GM21526 (cell line): ENCODE data around the gene SF3B2.
"Not testable (repeated sequence)": the region's sequence is repeated elsewhere in the genome, so short reads cannot be mapped to it uniquely, and the experiment has no call there.

ENCODE experiments used
- ATAC-seq: cut with Tn5 transposase; IDR thresholded peaks from one replicate; pipeline ENCODE4 v1.9.1; 2021; ENCODE audit warnings: moderate library complexity; ENCODE audit not compliant: unreplicated experiment, low FRiP score

The SF3B2 gene

DNA sequence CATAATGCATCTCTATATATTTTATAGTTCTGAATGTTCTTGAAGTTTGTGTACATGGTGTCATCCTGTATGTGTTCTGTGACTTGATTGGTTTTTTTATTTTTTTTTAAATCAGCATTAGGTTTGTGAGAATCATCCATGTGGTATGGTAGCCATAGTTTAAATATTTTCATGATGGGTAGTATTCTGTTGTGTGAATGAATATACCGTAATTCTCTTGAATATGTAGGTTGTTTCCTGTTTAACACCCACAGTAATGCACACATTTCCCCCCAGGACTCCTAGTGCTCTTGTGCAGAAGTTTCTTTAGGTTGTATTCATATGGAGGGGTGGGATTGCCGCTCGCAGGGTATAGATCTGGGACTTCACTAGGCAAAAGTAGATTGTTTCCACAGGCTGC, 19.9 kb downstream of the SF3B2 start:
- no peak for ATAC-seq

DNA sequence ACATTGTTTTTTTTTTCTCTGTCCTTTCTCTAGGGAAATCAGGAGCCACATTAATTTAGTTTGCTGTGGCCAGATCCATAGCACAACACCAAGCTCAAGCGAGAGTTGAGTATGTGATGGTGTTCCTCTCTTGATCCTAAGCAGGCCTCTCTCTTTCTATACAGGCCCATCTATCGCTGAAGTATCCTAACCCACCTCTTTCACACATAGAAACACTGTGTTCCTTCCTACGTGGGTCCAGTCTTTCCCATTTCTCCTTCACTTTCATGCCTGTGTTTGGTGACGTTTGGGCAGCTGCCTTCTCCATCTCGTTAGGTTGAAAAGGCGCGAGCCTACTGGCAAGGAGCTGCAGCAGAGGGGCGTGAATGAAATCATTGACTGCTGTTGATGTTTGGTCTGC, 20.4 kb downstream of the SF3B2 start:
- no peak for ATAC-seq

DNA sequence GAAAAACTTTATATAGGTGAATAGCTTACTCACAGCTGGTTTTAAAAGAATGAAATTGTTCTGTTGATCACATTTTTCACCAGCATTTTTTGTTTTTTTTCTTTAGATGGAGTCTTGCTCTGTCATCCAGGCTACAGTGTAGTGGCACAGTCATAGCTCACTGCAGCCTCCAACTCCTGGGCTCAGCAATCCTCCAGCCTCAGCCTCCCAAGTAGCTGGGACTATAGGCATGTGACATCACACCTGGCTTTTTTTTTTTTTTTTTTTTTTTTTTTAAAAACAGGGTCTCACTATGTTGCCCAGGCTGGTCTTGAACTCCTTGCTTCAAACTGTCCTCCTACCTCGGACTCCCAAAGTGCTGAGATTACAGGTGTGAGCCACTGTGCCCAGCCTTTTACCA, 21.5 kb downstream of the SF3B2 start:
- ATAC-seq, result no peak

DNA sequence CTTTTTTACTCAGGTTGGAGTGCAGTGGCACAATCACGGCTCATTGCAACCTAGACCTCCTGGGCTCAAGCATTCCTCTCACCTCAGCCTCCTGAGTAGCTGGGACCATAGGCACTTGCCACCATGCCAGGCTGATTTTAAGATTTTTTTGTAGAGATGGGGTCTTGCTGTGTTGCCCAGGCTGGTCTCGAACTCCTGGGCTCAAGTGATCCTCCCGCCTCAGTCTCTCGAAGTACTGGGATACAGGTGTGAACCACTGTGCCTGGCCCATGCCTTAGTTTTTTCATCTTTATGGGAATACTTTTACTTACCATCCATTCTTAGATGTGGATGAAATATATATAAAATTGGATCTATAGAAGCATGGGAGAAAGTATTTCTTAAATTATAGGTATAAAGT, 23.1 kb downstream of the SF3B2 start:
- no peak for ATAC-seq

DNA sequence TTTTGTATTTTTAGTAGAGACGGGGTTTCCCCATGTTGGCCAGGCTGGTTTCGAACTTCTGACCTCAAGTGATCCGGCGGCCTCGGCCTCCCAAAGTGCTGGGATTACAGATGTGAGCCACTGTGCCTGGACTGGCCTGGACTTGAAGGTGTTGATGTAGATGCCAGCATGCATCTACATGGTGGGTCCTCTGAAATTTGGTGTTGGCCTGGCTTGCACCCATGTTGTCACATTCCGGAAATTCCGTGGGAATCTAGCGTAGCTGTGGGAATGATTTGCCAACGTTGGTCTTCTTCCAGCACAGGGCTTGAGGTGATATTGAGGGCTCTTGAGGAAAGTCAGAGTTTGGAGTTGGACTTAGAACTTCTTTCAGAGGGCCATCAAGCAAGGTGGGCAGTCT, 24.4 kb downstream of the SF3B2 start:
- no peak for ATAC-seq

DNA sequence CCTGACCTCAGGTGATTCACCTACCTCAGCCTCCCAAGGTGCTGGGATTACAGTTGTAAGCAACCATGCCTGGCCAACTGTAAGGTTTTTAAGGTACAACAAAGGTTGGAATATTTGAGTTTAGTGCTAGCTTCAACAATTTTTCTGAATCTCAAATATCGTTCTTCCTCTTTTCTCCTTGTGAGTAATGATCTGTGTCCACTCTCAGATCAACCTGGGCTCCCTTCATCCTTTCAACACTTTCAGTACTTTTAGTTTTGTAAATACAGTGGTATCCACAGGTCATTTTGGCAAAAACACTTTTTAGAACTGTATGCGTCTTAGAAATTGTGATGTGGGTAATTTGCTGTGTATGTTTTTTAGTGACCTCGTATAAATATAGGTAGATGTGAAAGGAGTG, 25.8 kb downstream of the SF3B2 start:
- ATAC-seq, result no peak

DNA sequence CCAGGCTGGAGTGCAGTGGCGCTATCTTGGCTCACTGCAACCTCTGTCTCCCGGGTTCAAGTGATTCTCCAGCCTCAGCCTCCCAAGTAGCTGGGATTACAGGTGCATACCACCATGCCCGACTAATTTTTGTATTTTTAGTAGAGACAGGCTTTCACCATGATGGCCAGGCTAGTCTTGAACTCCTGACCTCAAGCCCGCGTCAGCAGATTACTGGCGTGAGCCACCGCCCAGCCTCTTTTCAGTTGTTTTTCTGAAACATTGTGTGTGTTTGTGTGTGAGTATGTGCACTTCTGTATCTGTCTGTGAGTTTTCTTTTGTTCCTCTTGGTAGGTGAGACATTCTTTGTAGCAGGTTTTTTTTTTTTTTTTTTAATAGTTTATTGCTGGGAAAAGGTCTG, 26.8 kb downstream of the SF3B2 start:
- not testable (repeated sequence) for ATAC-seq

DNA sequence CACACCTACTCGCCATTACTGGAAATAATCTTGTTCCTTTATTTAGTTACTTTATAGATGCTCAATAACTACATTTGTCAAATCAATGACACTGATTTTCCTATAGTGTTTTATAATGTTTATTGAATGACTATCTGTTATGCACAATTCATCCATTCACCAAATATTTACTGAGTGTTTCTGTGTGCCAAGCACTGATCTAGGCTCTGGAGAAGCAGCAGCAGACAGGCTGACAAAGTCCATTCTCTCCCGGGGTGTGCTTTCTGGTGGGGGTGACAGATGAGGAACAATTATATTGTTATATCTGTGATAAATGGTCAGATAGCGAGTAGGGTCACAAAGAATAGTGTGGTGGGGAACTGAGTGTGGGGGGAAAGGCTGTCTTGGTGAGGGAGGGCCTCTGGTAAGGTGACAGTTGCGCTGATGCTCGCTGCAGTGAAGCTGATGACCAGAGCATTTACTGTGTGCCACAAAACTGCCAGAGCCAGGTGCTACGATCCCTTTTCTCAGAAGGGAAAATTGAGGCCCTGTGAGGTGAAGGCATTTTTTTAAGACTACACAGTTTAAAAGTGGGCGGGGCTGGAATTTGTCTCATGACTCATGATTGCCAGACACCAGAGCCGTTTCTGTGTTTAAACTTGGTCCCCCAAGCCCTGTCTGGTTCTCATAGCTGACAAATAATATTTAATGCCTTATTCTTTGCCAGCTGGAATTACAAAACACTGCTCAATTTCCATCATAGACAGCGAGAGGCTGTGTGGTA, 28.1 kb downstream of the SF3B2 start:
- ATAC-seq, result no peak

DNA sequence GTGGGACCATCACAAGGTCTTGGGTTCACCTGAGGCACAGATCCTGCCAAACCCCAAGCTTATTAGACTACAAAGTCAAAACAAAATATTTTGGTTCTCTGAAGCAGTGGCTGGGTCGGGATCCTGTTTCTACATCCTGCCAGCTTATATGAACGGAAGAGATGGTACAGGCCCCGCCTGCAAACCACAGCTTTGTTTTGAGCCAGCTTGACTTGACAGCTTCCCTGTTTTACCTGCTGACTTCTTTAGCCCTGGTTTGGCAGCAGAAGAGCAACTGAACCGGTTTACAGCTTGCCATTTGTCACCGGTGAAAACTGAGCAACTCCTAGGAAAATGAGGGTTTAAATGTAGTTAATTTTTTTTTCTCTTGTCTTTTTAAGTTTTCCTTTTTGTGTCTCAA, 29.3 kb downstream of the SF3B2 start:
- no peak for ATAC-seq

DNA sequence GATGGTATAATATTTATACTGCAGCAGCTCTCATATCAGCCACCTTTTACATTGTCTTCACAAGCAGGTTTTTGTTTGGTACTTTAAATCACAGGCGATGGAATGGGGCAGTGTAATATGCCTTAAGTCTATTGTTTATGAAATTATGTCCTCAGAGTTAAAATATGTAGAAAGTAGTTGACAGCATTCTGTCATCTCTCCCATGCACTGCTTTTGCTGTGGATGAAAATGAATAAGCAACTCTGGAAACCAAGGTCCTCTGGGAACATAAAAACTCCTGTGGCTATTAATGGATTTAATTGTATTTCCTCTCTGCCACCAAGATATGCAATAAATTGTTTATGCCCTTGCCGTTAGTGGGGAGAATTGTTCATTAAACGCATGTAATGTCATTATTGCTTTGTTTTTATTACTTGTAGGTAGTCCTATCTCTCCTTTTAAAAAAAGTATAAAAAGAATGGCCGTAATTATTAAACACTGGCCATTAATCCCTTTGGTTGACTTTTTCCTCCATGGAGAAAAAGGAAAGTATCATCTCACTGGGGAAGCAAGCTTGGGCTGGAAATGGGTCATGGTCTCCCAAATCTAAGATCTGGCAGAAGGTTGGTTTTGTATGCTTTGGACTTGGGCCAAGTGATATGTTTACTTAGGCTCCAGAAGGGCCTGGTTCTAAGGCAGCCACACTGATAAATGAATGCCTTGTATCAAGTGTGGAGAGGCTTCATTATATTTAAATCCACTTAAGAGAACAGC, 31.0 kb downstream of the SF3B2 start:
- ATAC-seq, result no peak

DNA sequence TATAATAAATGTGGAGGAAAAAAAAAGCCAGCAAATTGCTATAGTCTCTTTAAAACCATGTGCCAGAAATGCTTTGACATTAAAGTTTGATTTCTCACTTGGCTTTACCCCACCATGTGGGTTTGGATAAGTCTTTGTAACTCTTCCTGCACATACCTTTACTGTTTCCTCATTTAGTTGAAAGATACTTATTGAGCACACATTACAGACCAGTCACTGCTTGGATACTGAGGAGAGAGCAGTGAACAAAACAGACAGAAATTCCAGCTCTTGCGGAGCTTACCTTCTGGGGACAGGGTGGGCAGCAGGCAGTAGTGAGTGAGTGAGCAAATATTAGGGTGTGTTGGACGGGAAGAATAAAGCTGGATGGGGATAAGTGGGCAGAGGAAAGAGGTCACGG, 31.6 kb downstream of the SF3B2 start:
- ATAC-seq, result no peak

DNA sequence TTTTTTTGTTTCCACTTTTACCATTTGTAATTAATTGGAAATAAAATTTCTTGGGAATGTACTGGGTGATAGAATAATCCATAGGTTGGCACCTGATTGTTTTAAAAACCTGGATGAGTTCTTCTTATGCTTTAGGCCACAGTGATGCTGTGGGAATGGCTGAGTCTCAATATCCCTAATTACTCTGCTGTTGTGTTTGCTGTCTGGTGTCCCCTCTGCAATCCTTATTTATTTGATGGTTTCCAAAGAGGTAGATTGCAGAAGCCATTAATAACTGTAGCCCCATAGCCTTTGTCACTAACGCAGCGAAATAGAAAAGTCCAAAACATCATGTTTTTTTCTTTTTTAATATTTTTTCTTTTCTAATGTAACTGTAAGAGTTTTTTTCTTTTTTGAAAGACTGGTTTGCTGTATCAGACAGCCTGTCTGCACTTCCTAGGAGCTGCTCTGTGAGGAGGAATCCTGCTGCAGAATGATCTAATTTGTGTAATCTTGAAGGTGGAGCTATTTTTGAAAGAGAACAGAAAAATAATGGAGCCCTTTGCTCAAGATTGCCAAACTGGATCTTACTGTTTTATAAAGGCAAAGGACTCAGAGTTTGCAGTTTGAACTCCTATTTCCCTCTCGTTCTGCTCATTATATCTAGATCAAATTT, 32.8 kb downstream of the SF3B2 start:
- ATAC-seq, result no peak

DNA sequence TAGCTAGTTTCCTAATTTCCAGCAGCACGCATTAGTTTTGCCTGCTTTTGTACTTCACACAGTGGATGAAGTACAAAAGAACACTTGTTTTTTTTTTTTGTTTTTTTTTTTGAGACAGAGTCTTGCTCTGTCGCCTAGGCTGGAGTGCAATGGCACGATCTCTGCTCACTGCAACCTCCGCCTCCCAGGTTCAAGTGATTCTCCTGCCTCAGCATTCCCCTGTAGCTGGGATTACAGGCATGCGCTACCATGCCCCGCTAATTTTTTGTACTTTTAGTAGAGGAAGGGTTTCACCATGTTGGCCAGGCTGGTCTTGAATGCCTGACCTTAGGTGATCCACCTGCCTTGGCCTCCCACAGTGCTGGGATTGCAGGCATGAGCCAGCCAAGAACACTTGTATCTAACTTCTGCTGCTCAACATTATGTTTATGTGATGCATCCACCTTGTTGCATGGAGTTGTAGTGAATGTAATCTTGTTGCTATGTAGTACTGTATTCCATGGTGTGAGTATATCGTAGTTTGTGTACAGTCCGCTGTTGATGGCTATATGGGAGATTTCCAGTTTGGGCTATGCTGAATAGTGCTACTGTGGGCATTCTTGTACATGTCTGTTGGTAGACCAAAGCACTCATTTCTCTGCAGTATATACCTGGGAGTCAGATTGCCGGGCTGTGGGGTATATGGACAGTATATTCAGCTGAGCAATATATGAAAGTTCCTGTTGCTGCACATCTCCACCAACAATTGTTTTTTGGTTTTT, 35.2 kb downstream of the SF3B2 start:
- ATAC-seq, result no peak

DNA sequence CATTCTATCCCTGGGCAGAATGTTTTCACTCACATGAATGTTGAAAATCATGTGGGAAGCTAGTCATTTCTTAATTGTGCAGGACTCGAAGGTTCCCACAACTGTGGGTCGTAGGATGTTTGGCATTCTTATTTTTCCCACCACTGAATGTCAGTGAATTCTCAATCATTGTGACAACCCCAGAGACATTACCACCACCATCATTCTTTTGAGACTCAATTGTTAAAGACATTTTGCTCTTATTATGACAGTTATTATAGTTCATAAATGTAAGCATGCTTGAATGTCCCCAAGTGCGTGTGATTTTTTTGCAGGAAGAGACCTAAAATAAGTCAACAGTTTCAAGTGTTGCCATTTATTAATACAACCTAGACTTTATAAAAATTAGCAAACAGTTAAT, 36.9 kb downstream of the SF3B2 start:
- no peak for ATAC-seq

DNA sequence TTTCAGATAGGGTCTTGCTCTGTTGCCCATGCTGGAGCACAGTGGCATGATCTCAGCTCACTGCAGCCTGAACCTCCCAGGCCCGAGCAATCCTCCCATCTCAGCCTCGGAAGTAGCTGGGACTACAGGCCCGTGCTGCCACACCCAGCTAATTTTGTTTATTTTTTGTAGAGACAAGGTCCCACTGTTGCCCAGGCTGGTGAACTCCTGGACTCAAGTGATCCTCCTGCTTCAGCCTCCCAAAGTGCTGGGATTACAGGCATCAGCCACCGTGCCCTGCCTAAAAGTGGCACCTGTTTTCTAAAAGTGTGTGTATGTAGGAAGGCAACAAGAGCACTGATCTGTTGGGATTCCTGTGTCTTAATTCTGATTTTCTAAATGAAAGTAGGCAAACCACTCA, 38.1 kb downstream of the SF3B2 start:
- no peak for ATAC-seq

DNA sequence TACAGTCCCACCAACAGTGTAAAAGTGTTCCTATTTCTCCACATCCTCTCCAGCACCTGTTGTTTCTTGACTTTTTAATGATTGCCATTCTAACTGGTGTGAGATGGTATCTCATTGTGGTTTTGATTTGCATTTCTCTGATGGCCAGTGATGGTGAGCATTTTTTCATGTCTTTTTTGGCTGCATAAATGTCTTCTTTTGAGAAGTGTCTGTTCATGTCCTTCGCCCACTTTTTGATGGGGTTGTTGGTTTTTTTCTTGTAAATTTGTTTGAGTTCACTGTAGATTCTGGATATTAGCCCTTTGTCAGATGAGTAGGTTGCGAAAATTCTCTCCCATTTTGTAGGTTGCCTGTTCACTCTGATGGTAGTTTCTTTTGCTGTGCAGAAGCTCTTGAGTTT, 40.0 kb downstream of the SF3B2 start:
- ATAC-seq, result not testable (repeated sequence)

DNA sequence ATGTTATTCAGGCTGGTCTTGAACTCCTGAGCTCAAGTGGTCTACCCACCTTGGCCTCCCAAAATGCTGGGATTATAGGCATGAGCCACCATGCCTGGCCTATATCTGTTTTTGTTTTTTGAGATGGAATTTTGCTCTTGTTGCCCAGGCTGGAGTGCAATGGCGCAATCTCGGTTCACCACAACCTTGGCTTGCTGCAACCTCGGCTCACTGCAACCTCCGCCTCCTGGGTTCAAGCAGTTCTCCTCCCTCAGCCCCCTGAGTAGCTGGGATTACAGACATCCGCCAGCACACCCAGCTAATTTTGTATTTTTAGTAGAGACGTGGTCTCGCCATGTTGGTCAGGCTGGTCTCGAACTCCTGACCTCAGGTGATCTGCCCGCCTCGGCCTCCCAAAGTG, 47.6 kb downstream of the SF3B2 start:
- not testable (repeated sequence) for ATAC-seq

DNA sequence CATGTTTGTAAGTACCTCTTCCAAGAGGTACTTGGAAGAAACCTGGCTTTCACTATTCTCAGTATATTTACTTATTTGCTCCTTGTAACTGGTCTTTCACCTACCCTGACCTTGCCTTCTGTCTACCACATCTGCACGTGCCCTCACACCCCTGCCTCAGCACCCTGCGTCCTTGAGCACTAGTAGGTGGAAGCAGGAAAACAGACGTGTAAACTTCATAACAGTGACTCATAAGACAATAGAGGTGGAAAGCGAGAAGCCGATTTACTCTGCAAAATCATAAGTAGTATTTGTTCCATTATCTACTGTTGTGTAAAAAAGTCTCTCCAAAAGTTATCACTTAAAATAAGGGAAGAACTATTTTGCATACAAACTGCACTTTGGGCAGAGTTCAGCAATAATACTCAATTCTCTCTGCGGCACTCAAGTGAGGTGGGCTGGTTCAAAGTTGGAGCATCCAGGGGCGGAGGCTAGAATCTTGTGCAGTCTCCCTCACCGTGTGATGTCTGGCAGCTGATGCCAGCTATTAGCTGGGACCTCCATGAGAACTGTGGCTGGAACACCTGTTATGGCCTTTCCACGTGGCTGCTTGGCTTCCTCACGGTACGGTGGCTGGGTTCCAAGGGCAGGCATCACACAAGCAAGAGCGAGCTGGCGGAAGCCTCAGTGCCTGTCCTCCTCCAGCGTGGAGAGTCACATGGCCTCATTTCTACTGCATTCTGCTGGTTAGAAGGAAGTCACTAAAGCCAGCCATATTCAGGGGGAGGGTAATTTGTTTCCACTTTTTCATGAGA, 48.3 kb downstream of the SF3B2 start:
- ATAC-seq, result no peak

DNA sequence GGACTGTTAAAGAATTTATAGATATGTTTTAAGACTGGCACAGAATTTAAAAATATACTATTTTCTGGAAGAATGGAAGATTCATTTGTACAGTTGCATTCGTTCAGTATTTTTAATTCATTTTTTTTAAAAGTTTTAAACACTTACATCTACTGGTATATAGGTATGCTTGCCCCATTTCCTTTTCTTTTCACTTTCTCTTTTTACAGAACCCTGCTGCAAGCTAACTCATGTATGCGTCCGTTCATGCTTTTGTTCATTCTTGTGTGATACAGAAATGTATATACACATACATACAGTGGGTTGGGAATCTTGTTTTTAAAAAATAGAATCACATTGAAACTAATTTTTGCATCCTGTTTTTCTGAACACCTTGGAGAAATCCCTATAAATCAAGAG, 48.9 kb downstream of the SF3B2 start:
- no peak for ATAC-seq

DNA sequence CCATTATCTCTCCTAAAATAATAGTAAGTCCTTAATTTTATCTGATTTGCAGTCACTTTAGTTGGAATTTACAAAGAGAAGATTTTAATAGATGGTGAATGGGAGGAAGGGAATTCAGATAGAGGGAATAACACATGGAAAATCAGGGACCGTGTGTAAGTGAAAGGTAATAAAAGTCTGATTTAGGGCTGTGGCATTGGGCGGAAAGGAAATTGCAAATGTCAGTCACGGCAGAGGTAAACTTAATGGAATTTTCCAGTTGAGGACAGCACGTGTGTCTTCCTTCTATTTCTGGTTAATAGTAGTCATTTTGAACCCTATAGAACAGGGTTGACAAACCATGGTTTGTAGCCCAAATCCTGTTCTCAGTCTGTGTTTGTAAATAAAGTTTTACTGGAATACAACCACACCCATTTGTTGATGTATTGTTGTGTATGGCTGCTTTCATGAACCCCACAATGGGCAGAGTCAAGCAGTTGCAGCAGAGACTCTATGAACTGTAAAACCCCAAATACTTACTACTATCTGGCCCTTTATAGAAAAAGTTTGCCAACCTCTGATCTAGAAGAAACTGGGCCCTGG, 52.0 kb downstream of the SF3B2 start:
- no peak for ATAC-seq
